GM21576 (cell line): ENCODE results near the gene ELMOD1.
A peak's percentile ranks its signal among the peaks of the same experiment; 100 is the strongest.

Experiments
- ATAC-seq: cut with Tn5 transposase; IDR thresholded peaks from one replicate; pipeline ENCODE4 v1.9.1; 2021; ENCODE audit warnings: mild to moderate bottlenecking, moderate library complexity; ENCODE audit not compliant: unreplicated experiment

ELMOD1 gene

DNA sequence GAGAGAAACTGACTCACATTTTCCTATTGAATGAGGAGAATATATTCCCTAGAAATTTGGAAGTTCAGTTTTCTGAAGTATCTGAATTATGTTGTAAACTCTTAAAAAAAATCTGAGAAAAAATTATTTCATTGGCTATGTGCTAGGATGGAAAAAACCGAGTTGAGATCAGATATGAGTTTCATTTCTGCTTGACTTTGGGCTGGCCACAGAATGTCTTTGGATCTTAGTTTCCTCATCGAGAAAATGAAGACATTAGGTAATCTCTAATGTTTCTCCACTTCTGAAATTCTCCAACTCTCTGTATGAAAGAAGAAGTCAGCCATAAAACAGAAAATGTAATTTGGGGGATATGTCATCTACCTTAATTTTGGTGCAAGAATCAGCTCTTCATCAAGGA lies 92.1 kb downstream of the ELMOD1 start:
- ATAC-seq, result no peak

DNA sequence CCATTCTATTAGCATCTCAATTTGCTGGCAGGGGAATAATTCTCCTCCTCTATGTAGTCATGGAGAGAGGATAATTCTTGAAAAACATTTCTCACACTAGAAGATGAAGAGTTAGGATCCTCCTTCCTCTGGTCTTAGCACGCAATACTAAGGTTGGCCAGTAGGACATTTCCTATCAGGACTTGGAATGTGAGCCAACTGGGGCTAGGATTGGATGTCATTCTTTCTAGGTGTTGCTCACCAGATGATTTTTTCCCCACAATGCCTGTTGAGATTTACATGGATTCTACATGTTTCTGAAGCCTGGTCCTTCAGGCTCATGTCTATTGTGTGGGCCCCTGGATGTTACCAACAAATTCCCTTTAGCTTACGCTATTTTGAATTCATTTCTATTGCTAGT lies 92.9 kb downstream of the ELMOD1 start:
- ATAC-seq, result no peak

- no peak for ATAC-seq
Observed at GRCh38 chr11:107688322-107688918, 97.5 kb downstream of the ELMOD1 start.

GRCh38 chr11:107689317-107690202 lies 98.6 kb downstream of the ELMOD1 start:
- peak; percentile 76 for ATAC-seq

GRCh38 chr11:107691000-107691750 lies 100.2 kb downstream of the ELMOD1 start:
- ATAC-seq, result no peak

GRCh38 chr11:107695446-107695845 lies 104.5 kb downstream of the ELMOD1 start:
- no peak for ATAC-seq

DNA sequence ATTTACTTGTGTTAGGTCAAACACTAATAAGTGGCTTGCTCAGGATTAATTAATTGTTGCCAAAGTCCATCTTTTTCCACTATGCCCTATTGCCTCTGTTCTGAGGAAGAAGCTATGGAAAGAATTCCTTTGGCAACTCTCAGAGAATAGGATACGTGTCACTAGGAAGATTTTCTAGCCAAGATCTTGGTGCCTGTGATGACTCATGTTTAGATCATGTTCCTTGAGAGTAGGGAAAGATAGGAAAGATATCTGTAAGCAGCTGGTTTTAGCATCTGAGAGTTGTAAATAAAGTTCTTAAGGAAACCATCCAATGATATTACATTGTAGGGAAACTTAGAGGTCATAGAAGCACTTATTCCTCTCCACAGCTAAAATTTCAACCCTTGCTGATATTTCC lies 105.2 kb downstream of the ELMOD1 start:
- no peak for ATAC-seq

GRCh38 chr11:107697291-107697690 lies 106.3 kb downstream of the ELMOD1 start:
- ATAC-seq, result no peak

- ATAC-seq, result no peak
Observed at GRCh38 chr11:107699371-107700285, 108.7 kb downstream of the ELMOD1 start.

GRCh38 chr11:107702109-107702660 lies 111.2 kb downstream of the ELMOD1 start:
- ATAC-seq, result no peak

DNA sequence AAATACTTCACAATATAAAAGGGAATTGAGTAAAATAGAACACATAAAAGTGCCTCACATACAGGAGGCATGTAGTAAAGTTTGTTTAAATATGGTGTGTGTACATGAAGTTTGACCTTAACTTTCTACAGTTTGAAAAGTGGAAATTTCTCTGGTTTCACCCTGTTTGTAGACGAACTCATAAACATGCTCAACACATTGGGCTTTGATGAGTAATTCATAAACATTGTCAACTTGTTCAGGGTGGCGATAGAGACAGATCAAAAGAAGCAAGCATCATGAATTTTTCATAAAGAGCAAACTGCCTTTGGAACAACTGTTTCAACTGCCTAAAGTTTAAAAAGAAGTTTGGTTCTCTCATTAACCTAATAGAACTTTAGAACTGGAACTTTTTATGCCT lies 111.8 kb downstream of the ELMOD1 start:
- no peak for ATAC-seq

DNA sequence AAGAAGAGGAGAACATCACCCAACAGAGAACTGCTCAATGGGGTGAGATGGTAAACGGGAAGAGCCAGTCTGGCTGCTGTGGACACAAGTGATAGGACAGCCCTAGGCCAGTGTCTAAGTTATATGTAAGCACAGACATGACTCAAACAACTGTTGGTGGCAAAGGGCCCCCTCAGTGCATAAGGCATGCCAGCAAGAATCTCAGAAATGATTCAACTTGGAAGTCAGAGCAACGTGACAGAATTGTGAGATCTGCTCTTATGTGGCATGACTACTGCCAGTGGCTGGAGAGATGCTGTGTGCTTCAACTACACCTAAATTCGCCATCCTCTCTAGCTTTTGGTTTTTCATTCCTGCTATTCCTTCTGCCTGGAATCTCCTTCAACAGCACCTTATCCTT lies 113.5 kb downstream of the ELMOD1 start:
- no peak for ATAC-seq

GRCh38 chr11:107705027-107705426 lies 114.1 kb downstream of the ELMOD1 start:
- ATAC-seq, result no peak

DNA sequence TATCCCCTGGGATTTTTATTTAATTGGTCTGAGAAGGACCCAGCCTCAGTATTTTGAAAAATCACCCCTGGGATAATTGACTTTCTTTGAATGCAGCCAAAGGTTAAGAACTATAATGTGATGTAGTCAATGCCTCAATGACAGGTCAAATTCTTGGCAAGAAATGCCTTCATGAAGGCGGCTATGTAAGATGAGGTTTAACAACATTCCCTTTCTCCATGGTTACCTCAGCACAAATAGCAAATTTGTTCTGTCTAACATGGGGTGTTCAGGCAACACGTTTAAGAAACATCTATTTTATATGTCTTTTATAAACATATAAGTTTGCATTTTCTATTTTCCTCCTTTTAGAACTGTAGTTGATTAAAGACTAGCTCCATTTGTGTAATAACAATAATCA lies 115.6 kb downstream of the ELMOD1 start:
- no peak for ATAC-seq

- ATAC-seq, result no peak
Observed at GRCh38 chr11:107707215-107707671, 116.3 kb downstream of the ELMOD1 start.

DNA sequence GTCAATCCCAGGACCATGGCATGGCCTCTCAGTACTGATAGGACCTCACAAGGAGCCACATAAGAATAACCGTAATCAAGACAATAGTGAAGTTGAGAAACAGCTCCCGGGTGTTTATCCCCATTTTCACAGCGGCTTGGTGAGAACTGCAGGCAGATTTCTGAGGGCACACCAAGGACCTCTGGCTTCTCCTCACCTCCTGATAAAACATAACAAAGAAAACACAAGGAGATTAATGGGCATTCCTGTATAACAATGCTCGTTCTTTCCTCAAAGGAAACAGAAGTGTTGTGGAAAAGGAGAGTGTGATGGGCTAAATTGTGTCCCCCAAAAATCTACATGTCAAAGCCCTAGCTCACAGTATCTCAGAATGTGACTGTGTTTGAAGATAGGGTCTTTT lies 116.9 kb downstream of the ELMOD1 start:
- ATAC-seq, result no peak

DNA sequence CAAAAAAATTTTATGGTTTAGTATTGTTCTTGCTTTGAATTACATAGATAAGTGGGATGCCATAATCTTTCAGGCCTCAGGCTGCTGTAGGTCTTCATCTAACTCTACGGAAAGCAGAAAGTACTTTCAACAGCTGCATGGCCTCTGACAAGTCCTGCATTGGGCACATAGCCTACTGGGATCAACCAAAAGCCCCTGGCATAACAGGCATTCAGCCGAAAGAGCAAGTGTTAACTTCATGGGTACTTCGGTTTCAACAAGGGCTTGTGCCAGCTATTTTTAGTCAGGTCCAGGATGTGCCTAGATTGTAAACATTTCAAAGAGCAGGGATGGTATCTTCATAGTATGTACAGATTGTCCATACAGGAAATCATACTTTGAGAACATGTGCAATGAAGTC lies 117.8 kb downstream of the ELMOD1 start:
- no peak for ATAC-seq

DNA sequence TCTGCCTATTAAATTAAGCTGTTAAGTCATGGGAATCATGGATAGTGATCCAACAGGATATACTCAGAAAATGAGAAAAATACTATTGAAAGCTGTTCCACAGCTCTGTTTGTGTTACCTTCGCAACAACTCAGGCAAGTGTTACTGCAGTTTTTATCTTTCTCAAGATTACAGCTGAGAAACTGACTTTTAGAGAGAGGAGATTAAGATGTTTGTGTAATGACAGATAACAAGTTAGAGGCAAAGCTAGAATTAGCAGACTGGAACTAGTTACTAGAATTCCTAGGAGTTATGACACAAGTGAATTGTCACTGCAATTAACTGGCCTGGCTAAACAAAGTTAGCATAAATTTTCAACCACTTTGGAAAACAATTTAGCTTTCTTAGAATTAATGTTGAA lies 119.4 kb downstream of the ELMOD1 start:
- ATAC-seq, result no peak

GRCh38 chr11:107711861-107712755 lies 121.2 kb downstream of the ELMOD1 start, which contains the start of gene SLN:
TSS of gene SLN (minus strand) at chr11:107712056.
- no peak for ATAC-seq
